K562 (cell line): ENCODE measurements around the gene TOX2. TPM values are rescaled to one million over a fixed set of nuclear protein-coding genes. Genes with fewer than 3 reads are reported as not detected.

Source experiments
- ATAC-seq: fragments of 200-7000 bp; cut with Tn5 transposase; 3 replicates; pipeline ENCODE4 v1.9.1; 2020; ENCODE audit warnings: moderate library complexity
- BruUV-seq: library from RNA; stranded (reverse); fragments of 400-500 nt; replicated peaks from 2 replicates; lab custom pipeline; 2021; lab: Mats Ljungman, UMichigan
- CTCF ChIA-PET: fragments of 300-600 bp; formaldehyde crosslinking; extraction: SDS; loops from one replicate; lab custom pipeline; 2021; ENCODE audit warnings: low intra/inter-chr PET ratio; lab: Yijun Ruan, JAX
- POLR2A ChIA-PET: fragments of 300-600, 350-650 bp; sonication (Branson Sonifier 250); formaldehyde crosslinking; extraction: SDS; loops from one replicate; lab custom pipeline; 2021; ENCODE audit warnings: antibody characterized with exemption, inconsistent platforms; lab: Yijun Ruan, JAX
- DNase-seq, 4 experiments: peaks; one replicate each; pipeline versions ENCODE4 v3.0.0 to v3.0.0-alpha.2; 2011 to 2018; ENCODE audit warnings: low spot score in 3 of 4, mixed read lengths in 3 of 4; ENCODE audit errors: extremely low read depth in 1 of 4
- FAIRE-seq: peaks from 2 replicates; lab custom pipeline; 2011; peaks lifted over from hg19 to GRCh38; lab: Jason Lieb, UNC
- H2AFZ ChIP-seq: 2 replicates; pipeline ENCODE4 v1.6.0; 2011; ENCODE audit warnings: low read depth, low read length, control low read depth, inconsistent platforms
- H3K27ac ChIP-seq: fragments of 200-600 bp; 3 replicates; pipeline ENCODE4 v1.8.0; 2011; ENCODE audit warnings: low read depth, mild to moderate bottlenecking, control low read depth, inconsistent platforms, low read length, moderate library complexity, mixed read lengths; ENCODE audit errors: extremely low read depth
- H3K27me3 ChIP-seq, 2 experiments: fragments of 300-600 bp in 1 of 2; 2 replicates in 1 of 2; 3 replicates in 1 of 2; pipeline versions ENCODE4 v1.6.0 to v1.8.0; 2011; ENCODE audit warnings: inconsistent platforms in 2 of 2, low read length in 2 of 2, mild to moderate bottlenecking in 1 of 2, mixed read lengths in 1 of 2, moderate library complexity in 1 of 2; ENCODE audit not compliant: control insufficient read depth in 2 of 2, insufficient read depth in 2 of 2
- H3K36me3 ChIP-seq: fragments of 300-600 bp; 3 replicates; pipeline ENCODE4 v1.8.0; 2011; ENCODE audit warnings: mild to moderate bottlenecking, low read length, inconsistent platforms; ENCODE audit not compliant: control insufficient read depth, insufficient read depth
- H3K4me1 ChIP-seq, 2 experiments: fragments of 200-600 bp in 1 of 2; replicated peaks in 1 of 2; 2 replicates in 1 of 2; 3 replicates in 1 of 2; pipeline versions ENCODE4 v1.5.1 to v1.8.0; 2011; ENCODE audit warnings: inconsistent platforms in 2 of 2, low read length in 2 of 2, mild to moderate bottlenecking in 1 of 2, mixed read lengths in 1 of 2, moderate library complexity in 1 of 2; ENCODE audit not compliant: control insufficient read depth in 2 of 2, insufficient read depth in 2 of 2
- H3K4me2 ChIP-seq: 2 replicates; pipeline ENCODE4 v1.6.1; 2011; ENCODE audit warnings: low read length, control low read depth, inconsistent platforms, mixed read lengths; ENCODE audit not compliant: insufficient read depth
- H3K4me3 ChIP-seq: fragments of 200-600 bp; sonication (generic), shearing (Covaris generic); 2 replicates; pipeline ENCODE4 v1.5.1; 2016; ENCODE audit warnings: control low read depth, inconsistent platforms
- H3K79me2 ChIP-seq: fragments of 200-600 bp; 3 replicates; pipeline ENCODE4 v1.8.0; 2011; ENCODE audit warnings: low read length, inconsistent platforms; ENCODE audit not compliant: control insufficient read depth, insufficient read depth
- H3K9ac ChIP-seq, 2 experiments: 2 replicates each; pipeline versions ENCODE4 v1.6.0 to v1.6.1; 2011; ENCODE audit warnings: low read depth in 2 of 2, low read length in 2 of 2, control low read depth in 1 of 2, inconsistent platforms in 1 of 2, mild to moderate bottlenecking in 1 of 2, mixed read lengths in 1 of 2; ENCODE audit not compliant: insufficient read depth in 1 of 2
- H3K9me1 ChIP-seq: one replicate; pipeline ENCODE4 v1.6.0; 2011; ENCODE audit warnings: inconsistent platforms, mild to moderate bottlenecking, low read length, moderate library complexity; ENCODE audit not compliant: control insufficient read depth, insufficient read depth
- H3K9me3 ChIP-seq: replicated peaks from 2 replicates; pipeline ENCODE4 v1.5.1; 2011; ENCODE audit warnings: low read depth, low read length, inconsistent platforms; ENCODE audit not compliant: control insufficient read depth, insufficient read depth
- H4K20me1 ChIP-seq: replicated peaks from 2 replicates; pipeline ENCODE4 v1.6.1; 2011; ENCODE audit warnings: low read length, inconsistent platforms, mixed read lengths; ENCODE audit not compliant: control insufficient read depth, insufficient read depth
- BMI1 ChIP-seq: fragments of 150-350 bp; IDR thresholded peaks from 2 replicates; pipeline ENCODE4 v1.6.1; 2014; ENCODE audit warnings: low read length
- MTF1 ChIP-seq: fragments of 250-450 bp; sonication (Bioruptor Pico); IDR thresholded peaks from 2 replicates; pipeline ENCODE4 v1.9.0; 2021; ENCODE audit warnings: moderate library complexity, mild to moderate bottlenecking, inconsistent platforms, borderline replicate concordance
- NFE2L1 ChIP-seq: fragments of 450-650 bp; IDR thresholded peaks from 2 replicates; pipeline ENCODE4 v1.6.1; 2016; ENCODE audit warnings: missing genetic modification characterization, low read depth, mild to moderate bottlenecking, missing compliant biosample characterization, moderate library complexity, borderline replicate concordance
- PPARD ChIP-seq: fragments of 250-450 bp; sonication (Bioruptor Pico); IDR thresholded peaks from 2 replicates; pipeline ENCODE4 v1.8.0; 2022; ENCODE audit warnings: inconsistent platforms, mild to moderate bottlenecking, moderate library complexity
- WGBS: fragments of 100-300 bp; shearing (Covaris generic); methylation state at CpG from one replicate; pipeline ENCODE4 v1.1.6; 2016; ENCODE audit warnings: low coverage, mixed read lengths; ENCODE audit not compliant: insufficient coverage; ENCODE audit errors: missing lambda C conversion rate; 5-methylcytosine and 5-hydroxymethylcytosine counted together
- in situ Hi-C: fragments of 300-500 bp; cut with MboI; formaldehyde crosslinking; loops from 4 replicates; pipeline ENCODE4 v1.15.0; 2018; ENCODE audit warnings: inconsistent platforms, mixed read lengths
- intact Hi-C: fragments of 100-400 bp; cut with micrococcal nuclease; formaldehyde crosslinking; loops from 2 replicates; pipeline ENCODE4 v1.14.2; 2022
- polyA plus RNA-seq, 8 experiments: library from polyadenylated mRNA; depleted of rRNA in 4 of 8; stranded (reverse) in 5 of 8; unstranded in 3 of 8; fragments of >200 nt; fragmentation: Nextera tagmentation in 2 of 8; fragmentation: Illumina TruSeq in 1 of 8; extraction: Ambion mirVana in 2 of 8; extraction: Trizol in 1 of 8; gene quantifications; 2 replicates each; pipeline versions ENCODE4 v1.2.1 to v1.2.3, GENCODE V29; 2011 to 2014; ENCODE audit warnings: inconsistent platforms in 1 of 8, missing spikeins in 1 of 8
- total RNA-seq, 7 experiments: library from RNA; depleted of rRNA in 6 of 7; stranded (reverse); fragments of >200 nt in 6 of 7; fragmentation: Illumina TruSeq in 2 of 7; extraction: Trizol in 2 of 7; gene quantifications; 2 replicates each; pipeline versions ENCODE4 v1.2.1 to v1.2.3, GENCODE V29; 2011 to 2021; ENCODE audit warnings: low replicate concordance in 1 of 7
- TF ChIP-seq, protein P1 (sequence below), 2 experiments: fragments of 150-350 bp in 1 of 2; IDR thresholded peaks; 2 replicates each; pipeline ENCODE4 v1.6.1; 2012 to 2016; ENCODE audit warnings: low read depth in 2 of 2, low read length in 2 of 2, mild to moderate bottlenecking in 1 of 2, moderate library complexity in 1 of 2
- TF ChIP-seq, protein P2 (sequence below): sonication (generic); formaldehyde crosslinking; IDR thresholded peaks from 2 replicates; pipeline ENCODE4 v1.8.0; 2022; ENCODE audit warnings: missing genetic modification reagents, mild to moderate bottlenecking, moderate library complexity, borderline replicate concordance
- TF ChIP-seq, protein P3 (sequence below), 2 experiments: fragments of 450-650 bp in 1 of 2; IDR thresholded peaks; 2 replicates each; pipeline ENCODE4 v1.6.1; 2011 to 2017; ENCODE audit warnings: low read depth in 2 of 2, antibody characterized with exemption in 1 of 2, borderline replicate concordance in 1 of 2, low read length in 1 of 2, mild to moderate bottlenecking in 1 of 2, mixed read lengths in 1 of 2; ENCODE audit not compliant: control insufficient read depth in 1 of 2

The TOX2 gene
- total and polyA plus RNA-seq, 9 of the 15 experiments (the other 6 are each of a cell fraction or from before 2014, with no cell fraction given) = not detected

DNA sequence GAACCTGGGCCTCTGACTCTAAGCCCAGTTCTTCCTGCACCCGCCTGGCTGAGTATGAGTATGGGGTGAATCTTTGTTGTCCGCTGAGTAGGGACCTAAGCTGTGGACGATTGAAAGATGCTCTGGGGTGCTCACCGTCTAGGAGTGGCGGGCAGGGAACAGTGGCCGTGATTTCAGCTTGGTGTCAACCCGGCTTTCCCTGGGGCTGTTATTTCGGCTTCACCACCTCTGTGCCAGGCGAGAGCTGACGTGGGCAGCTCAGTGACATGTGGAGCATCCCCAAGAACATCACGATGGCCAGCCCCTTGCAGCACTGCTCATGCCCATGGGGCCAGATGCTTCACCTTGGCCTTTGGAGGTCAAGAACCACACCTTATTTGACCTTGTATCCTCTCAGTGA is 102.6 kb downstream of the TOX2 start:
- WGBS = 2% methylated on average over 11 of the region's 11 CpGs
- POLR2A ChIA-PET = interaction anchor here (0.6 kb wide), 1 partner anchor 57 kb away, joined by 3 read pairs; no protein-coding TSS in a partner anchor
- no TSS peak for BruUV-seq
- no peak overlapping the region for H3K4me3 ChIP-seq
- ATAC-seq (no peak), DNase-seq (no peak), FAIRE-seq (no peak)
- intact Hi-C loops (no loop called here), in situ Hi-C loops (no loop called here)
- H3K36me3 ChIP-seq = no peaks in the 10 kb centered on the region
- peaks cover 6% of the 10 kb centered on the region for H4K20me1 ChIP-seq
- H3K27me3 ChIP-seq = peaks cover 10 to 54% of the 10 kb centered on the region in 2 experiments; a peak in 4 of 5 replicates
- no peak for TF ChIP-seq BMI1
- TF ChIP-seq PPARD (CRISPR knock-in tag) = no peak
- no peak for TF ChIP-seq MTF1 (CRISPR knock-in tag)
- TF ChIP-seq, protein P1, sequence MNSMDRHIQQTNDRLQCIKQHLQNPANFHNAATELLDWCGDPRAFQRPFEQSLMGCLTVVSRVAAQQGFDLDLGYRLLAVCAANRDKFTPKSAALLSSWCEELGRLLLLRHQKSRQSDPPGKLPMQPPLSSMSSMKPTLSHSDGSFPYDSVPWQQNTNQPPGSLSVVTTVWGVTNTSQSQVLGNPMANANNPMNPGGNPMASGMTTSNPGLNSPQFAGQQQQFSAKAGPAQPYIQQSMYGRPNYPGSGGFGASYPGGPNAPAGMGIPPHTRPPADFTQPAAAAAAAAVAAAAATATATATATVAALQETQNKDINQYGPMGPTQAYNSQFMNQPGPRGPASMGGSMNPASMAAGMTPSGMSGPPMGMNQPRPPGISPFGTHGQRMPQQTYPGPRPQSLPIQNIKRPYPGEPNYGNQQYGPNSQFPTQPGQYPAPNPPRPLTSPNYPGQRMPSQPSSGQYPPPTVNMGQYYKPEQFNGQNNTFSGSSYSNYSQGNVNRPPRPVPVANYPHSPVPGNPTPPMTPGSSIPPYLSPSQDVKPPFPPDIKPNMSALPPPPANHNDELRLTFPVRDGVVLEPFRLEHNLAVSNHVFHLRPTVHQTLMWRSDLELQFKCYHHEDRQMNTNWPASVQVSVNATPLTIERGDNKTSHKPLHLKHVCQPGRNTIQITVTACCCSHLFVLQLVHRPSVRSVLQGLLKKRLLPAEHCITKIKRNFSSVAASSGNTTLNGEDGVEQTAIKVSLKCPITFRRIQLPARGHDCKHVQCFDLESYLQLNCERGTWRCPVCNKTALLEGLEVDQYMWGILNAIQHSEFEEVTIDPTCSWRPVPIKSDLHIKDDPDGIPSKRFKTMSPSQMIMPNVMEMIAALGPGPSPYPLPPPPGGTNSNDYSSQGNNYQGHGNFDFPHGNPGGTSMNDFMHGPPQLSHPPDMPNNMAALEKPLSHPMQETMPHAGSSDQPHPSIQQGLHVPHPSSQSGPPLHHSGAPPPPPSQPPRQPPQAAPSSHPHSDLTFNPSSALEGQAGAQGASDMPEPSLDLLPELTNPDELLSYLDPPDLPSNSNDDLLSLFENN (IDR thresholded peaks at IDR 0.05; ENCODE audit: low read depth in 2 of 2, low read length in 2 of 2) = no peak
- TF ChIP-seq, protein P2, sequence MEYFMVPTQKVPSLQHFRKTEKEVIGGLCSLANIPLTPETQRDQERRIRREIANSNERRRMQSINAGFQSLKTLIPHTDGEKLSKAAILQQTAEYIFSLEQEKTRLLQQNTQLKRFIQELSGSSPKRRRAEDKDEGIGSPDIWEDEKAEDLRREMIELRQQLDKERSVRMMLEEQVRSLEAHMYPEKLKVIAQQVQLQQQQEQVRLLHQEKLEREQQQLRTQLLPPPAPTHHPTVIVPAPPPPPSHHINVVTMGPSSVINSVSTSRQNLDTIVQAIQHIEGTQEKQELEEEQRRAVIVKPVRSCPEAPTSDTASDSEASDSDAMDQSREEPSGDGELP = no peak
- TF ChIP-seq, protein P3, sequence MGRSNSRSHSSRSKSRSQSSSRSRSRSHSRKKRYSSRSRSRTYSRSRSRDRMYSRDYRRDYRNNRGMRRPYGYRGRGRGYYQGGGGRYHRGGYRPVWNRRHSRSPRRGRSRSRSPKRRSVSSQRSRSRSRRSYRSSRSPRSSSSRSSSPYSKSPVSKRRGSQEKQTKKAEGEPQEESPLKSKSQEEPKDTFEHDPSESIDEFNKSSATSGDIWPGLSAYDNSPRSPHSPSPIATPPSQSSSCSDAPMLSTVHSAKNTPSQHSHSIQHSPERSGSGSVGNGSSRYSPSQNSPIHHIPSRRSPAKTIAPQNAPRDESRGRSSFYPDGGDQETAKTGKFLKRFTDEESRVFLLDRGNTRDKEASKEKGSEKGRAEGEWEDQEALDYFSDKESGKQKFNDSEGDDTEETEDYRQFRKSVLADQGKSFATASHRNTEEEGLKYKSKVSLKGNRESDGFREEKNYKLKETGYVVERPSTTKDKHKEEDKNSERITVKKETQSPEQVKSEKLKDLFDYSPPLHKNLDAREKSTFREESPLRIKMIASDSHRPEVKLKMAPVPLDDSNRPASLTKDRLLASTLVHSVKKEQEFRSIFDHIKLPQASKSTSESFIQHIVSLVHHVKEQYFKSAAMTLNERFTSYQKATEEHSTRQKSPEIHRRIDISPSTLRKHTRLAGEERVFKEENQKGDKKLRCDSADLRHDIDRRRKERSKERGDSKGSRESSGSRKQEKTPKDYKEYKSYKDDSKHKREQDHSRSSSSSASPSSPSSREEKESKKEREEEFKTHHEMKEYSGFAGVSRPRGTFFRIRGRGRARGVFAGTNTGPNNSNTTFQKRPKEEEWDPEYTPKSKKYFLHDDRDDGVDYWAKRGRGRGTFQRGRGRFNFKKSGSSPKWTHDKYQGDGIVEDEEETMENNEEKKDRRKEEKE (IDR thresholded peaks at IDR 0.05; ENCODE audit: borderline replicate concordance in 1 of 2, control insufficient read depth in 1 of 2, low read depth in 2 of 2, low read length in 1 of 2) = no peak
- TF ChIP-seq NFE2L1 (tag) = no peak
- H3K9me1 ChIP-seq = peaks cover 4% of the 10 kb centered on the region
- H3K4me1 ChIP-seq = peaks cover 0 to 9% of the 10 kb centered on the region in 2 experiments; a peak in 3 of 5 replicates
- H3K4me2 ChIP-seq = no peak overlapping the region
- no peak overlapping the region for H2AFZ ChIP-seq
- H3K9ac ChIP-seq = no peak overlapping the region
- H3K27ac ChIP-seq = no peak overlapping the region
- CTCF ChIA-PET = no interaction called here
- no peaks in the 10 kb centered on the region for H3K9me3 ChIP-seq
- no peaks in the 10 kb centered on the region for H3K79me2 ChIP-seq
